NOMO-1 (cell line): ENCODE data around the gene RABEP1.
A peak's percentile ranks its signal among the peaks of the same experiment; 100 is the strongest.

Experiments
- DNase-seq, 2 experiments: peaks; one replicate each; lab custom pipeline; 2025; ENCODE audit not compliant: unreplicated experiment in 2 of 2; lab: John Stamatoyannopoulos, UW

RABEP1 gene

DNA sequence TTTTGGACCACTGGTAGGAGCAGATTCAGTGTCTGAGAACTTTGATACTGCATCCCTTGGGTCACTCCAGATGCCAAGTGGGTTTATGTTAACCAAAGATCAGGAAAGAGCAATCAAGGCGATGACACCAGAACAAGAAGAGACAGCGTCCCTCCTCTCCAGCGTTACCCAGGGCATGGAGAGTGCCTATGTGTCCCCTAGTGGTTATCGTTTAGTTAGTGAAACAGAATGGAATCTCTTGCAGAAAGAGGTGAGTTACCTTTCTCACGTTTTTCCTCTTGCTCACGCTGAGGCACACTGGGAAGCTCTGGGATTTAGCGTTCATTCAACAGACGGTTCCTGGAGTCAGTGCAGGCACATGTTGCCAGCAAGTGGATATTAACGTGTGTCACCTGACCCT, 79.3 kb downstream of the RABEP1 start:
- no peak for DNase-seq

DNA sequence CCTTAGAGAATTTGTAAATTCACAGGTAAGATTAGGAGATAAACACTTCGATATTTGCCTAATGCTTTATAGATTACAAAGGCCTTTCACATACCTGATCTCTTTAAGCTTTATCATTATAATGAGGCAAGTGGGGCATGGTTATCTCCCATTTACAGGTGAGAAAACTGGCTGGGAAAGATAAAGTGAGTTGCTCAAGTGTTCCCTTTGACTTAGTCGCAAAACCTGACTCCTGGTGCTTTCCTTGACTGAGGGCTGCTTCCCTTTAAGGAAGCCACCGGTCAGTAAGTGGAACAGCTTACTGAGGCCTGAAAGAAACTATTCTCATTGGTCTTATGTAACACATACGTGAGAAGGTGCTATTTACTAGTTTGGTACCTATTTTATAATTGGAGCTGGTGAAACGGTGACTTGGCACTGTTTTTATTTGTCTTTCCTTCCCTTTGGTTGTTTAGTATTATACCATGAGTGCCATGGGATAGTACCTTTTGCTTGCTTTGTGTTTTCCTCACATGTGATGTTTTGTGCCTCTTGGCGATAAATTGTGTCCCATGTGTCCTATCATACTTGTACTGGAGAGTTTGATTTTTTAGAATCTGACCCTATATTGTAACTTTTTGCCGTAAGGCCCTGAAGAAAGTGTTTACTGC, 80.2 kb downstream of the RABEP1 start:
- no peak for DNase-seq

DNA sequence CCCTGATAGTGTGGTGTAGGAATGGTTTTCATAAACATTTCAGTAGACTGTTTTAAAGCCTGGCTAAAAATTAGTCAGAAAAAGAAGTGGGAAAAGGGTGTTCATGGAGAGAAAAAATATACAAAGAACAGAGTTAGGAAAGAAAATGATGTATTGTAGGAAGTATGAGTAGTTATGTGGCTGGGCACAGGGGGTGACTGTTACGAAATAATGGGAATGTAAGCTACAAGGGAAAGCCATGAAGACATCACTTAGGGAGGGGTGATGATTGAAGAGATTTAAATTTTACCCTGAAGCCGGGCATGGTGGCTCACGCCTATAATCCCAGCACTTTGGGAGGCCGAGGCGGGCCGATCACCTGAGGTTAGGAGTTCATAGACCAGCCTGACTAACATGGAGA, 82.1 kb downstream of the RABEP1 start:
- DNase-seq = no peak

DNA sequence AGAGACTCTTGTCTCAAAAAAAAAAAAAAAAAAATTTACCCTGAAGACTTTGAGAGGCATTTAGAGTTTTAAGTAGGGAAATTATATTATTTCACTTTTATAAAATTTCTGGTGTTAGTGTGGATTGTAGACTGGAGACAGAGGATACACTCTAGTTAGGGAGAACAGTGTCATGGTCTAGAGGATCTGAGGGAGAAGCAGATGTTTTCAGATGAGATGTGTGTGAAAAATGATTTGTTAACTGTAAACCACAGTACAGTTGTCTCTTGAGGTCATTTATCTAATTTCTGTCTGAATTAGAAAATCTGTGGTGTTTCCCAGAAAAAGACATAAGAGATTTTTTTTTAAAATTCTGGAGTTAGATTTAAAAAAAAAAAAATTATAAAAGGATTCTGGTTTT, 82.6 kb downstream of the RABEP1 start:
- DNase-seq = no peak

DNA sequence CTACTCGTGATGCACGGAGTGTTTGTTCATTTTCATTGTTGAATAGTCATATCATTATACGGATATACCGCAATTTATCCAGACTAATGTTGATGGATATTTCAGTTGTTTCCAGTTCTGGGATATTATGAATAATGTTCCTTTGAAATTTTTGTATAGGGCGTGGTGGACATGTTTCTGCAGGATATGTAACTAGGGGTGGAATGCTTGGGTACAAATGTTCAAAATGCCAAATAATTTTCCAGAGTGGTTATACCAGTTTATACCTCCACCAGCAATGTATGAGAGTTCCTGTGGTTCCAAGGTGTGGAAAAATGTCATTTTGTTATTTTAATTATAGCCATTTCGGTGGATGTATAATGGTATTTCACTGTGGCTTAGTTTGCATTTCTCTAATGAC, 83.7 kb downstream of the RABEP1 start:
- no peak for DNase-seq

DNA sequence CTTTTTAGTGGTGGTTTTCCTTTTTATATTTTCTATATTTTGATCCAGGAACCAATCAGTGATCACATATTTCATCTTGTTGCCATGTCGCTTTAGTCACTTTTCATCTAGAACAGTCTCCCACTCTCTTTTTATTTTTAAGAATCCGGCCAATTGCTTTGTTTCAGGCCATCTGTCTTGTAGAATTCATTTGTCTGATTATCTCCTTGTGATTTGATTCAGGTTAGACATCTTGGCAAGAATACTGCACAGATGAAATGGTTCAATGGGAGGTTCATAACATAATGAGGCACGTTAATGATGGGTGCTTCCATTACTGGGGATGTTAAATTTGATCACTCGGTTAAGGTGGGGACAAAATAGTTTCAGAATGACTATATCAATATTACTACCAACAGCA, 88.3 kb downstream of the RABEP1 start:
- DNase-seq = no peak

DNA sequence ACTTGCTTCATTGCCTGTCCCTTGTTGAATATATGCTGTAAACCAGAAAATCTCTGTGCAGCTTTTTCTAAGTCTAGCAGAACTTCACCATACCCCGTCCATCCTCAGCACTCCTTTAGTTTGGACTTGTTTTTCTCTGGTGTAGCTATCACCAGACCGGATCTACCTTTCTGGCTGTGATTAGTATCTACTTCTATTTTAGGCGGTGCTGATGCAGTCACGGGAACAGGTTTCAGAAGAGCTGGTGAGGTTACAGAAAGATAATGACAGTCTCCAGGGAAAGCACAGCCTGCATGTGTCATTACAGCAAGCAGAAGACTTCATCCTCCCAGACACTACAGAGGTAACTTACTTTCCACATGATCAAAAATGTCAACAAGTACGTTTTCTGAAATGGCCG, 91.0 kb downstream of the RABEP1 start:
- DNase-seq = no peak

DNA sequence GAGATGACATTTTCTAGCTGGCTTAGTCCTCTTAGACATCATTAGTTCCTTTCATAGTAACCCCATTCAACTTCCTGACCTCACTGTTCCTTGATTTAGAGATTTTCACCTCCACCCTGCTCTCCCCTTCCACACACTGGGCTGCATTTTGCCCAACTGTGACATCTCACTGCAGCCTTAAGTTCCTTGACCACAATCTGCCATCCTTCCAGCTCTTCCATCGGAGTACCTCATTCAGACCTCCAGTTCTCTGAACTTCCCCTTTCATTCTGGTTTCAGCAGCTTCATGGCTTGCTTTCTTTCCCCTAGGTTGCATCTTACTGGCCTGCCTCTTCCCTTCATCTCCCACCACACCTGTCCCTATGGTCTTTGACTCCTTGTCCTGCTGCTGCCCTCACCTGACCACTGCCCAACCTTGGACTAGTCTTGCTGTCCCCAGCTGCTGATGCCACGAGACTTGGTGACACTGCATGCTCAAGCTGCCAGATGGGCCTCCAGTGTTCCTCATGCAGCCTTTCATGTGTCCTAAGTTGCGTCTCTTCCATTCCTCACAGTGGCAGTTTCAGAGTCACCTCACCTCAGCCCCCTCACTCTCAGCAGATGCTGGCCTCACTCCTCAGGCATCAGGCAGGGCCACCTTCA, 96.6 kb downstream of the RABEP1 start:
- no peak for DNase-seq

DNA sequence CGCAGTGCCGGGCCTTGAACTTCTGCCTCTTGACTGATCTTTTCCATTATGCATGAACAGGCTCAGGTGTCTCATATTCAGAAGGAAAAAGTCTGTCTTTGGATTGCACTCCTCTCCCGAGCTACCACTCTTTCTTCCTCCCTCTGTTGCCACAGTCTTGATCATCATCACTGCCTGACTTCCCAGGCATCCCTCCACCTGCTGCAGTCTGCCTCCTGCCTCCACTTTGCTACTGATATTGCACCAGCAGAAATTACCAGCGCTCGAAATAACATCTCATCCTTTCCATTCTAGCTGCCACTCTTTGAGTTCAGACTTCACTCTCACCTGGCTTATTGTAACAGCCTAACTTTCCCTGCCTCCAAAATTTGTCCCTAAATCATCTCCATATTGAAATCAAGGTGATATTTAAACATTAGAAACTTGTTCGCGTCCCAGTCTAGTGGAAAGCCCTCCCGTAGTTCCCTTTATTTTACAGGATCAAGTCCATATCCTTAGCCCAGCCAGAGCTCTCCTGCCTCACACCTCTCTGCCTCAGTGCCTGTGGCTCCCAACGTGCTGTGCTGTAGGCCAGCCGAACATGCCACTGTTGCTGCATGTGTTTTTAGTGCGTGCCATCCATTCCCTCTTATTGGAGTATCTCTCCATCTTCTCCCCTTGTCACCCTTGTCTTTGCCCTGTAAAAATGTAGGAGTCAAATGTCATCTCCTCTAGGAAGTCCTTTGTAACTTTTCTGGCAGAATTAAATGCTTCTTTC, 97.4 kb downstream of the RABEP1 start:
- no peak for DNase-seq

DNA sequence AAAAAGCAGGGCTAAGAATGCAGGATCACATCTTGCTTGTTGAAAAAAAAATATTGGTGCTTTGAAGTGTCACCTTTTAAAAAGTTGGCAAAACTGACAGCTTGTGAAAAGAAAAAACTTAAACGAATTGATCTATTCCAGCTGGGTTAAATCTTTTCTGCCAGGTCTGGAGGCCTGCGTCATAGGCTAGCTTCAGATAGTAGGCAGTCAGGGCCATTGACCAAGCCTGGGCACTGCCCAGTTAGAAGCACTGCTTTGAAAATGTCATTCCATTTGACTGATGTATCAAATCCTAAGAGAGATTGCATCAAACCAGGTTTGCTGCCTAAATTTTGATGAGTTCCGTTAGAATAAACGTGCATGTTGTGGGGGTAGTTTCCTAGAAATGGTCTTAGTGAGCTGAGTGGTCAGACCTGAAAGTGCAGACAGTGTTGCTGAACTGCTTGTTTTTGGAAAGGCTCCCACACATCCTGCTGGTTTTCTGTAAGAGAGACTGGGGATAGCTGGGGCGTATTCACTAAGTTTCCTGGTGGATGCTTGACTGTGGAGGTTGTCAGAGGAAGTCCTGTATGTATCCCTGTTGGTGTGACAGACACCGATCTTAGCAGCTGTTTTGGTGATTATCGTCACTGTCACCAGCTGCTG, 98.5 kb downstream of the RABEP1 start:
- DNase-seq = no peak

DNA sequence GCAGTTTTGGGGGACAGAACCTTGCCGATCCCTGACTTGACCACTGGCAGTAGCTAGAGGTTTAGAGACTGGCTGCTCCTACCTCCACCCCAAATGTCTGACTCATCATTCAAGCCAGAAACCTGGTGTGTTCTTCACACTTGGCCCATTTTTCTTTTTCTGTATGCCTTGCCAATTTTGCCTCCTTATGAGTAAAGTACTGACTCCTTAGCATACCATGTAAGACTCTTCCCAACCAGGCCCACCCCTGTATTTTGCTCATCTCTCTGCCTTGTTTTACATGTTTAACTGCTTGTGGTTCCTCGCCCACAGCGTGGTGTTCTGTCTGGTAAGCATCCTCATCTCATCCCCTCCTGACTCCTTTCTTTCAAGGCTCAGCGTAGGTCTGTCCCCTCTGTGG, 99.5 kb downstream of the RABEP1 start:
- no peak for DNase-seq

DNA sequence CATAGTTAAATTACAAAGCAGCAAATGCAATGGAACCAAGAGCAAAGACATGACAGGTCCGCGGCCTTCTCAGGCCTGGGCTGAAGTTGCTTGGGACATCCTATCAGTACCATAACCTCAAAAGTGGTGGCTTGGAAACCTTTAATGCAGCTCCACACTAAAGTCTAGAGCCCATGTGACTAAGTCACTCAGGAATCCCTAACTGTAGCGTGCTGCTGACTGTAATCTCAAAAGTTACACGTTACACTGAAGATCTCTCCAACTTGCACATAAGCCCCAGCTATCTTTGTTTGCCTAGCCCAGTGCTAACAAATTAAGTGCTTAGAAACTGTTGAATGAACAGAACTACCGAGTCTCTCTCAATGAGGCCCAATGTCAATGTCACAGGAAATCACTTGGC, 109.6 kb downstream of the RABEP1 start:
- no peak for DNase-seq

DNA sequence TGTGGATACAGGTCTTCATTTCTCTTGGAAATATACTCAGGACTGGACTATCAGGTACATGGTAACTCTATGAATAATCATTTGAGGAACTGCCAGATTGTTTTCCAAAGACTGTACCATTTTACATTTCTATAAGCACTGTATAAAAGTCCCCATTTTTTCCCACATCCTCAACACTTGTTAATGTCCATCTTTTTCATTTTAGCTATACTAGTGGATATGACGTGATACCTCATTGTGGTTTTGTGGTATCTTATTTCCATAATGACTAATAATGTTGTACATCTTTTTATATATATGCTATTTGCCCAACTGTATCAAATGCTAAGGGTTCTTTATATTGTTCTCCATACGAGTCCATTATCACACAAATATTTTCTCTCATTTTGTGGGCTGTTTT, 114.5 kb downstream of the RABEP1 start:
- no peak for DNase-seq

DNA sequence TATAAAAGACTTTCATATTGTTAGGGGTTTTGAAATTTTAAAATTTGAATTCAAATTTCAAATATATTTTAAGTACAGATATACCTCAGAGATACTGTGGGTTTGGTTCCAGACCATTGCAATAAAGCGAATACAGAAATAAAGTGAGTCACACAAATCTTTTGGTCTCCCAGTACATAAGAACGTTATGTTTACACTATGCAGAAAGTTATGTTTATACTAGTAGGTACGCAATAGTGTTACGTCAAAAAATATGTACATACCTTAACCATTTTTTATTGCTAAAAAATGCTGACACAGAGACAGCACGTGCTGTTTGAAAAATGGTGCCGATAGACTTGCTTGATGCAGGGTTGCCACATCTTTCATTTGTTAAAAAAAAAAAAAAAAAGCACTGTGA, 117.7 kb downstream of the RABEP1 start:
- DNase-seq = no peak

DNA sequence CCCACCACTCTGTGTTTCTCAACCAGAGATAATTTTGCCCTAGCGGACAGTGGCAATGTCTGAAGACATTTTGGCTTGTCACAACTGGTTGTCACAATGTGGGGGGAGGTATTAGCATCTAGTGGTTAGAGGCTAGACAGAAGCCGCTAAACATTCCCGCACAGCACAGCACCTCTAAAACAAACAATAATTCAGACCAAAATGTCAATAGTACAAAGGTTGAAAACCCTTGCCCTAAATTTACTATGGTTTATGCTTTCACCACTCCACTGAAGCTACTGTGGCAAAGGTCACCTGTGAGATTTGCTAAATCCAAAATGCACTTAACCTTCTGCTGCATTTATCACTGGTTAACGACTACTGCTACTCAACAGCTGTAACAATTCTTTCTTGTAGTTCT, 123.3 kb downstream of the RABEP1 start:
- DNase-seq = no peak

DNA sequence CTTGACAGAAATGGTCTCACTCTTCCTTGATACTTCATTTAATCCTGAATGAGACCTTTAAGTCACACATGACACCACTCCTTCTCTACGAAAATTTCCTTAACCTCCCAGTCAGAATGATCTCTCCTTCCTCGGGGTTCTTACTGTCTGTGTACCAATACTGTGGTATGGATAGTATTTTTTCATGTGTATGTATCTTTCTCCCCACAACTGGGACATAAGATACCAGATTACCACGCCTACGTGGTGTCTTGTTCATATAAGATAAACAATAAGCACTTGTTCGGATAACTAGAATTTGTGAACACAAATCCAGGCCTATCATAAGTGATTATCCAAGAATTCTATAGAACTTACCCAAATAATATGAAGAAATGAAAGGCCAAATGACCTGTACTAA, 126.1 kb downstream of the RABEP1 start:
- no peak for DNase-seq

DNA sequence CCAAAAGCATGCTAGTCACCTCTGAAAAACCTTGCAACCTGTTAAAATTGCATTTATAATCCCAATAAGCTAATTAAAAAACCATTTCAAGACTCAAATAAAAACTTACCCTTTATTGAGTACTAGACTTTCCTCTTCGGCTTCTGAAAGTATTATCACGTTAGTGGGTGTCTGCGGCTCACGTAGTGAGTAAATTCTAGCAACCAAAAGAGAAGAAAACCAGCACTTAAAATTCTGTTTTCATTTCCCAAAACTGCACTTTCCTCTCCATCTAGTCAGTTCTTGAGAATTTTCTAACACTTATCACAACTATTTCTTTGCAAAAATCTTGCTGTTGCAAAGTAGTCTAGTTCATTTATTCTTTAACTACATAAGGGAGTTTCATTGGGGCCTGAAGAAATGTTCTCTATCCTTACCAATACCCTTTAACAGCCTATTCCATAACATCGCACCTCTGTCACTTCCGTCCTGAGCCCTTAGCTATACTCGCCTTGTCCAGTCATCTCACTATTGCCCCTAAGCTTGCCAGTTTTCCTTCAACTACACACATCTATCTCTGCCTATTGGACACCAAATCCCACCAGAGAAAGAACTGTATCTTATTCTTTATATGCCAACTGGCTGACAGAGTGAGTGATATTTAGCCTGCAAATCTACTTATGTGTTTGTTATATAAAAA, 128.6 kb downstream of the RABEP1 start:
- DNase-seq = no peak

DNA sequence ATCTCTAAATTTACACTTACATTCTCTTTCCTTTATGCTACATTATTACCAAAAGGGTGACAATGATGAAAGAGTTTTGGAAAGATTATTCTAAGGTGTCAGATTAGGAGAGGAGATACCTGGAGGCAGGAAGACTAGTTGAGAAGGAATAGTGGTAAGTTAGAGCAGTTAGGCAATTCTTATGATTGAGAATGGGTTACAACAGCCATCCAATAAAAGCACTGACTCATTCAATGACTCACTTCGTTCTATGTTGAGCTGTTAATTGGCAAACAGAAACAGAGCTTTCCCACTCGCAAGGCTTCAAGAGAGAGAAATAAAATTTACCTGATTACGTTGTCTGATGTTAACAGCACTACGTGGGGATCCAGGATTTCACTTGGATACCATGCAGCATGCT, 131.6 kb downstream of the RABEP1 start:
- DNase-seq = peak; percentile 67 to 89

DNA sequence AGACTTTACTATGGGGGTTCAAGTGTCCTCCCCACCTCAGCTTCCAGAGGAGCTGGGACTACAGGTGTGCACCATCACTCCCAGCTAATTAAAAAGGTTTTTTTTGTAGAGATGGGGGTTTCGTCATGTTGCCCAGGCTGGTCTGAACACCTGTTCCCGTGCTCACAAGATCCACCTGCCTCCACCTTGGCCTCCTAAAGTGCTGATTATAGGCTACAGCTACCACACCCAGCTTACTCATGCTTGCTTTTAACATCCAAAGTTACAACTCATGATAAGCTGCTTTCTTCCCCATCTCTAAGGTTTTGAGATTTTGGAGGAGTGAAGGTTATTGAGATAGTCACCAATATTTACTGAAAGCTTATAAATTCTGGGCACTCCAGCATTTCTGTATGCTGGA, 134.8 kb downstream of the RABEP1 start:
- DNase-seq = no peak

DNA sequence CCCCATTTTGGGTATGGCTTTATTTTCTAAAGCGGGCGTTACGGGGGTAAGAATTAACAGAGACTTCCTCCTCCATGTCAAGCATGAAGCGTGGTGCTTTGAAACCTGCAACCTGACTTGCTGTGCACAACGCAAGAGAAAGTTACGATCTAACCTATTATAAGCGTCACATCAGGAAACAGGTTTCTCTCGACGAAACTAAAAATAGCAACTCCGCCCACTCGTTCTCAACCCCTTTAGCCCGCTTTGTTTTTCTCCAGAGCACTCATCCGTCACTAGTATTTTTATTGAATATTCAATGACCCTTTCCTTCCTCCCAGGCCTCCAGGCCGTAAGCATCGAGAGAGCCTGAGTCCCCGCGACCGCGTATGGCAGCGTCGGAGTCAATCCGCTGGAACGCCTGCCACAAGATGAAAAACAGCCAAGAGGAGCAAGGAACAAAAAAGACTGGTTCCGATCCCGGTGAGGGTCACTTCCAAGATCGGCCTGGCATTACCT, 136.8 kb downstream of the RABEP1 start:
- DNase-seq = peak; percentile 58 to 81

DNA sequence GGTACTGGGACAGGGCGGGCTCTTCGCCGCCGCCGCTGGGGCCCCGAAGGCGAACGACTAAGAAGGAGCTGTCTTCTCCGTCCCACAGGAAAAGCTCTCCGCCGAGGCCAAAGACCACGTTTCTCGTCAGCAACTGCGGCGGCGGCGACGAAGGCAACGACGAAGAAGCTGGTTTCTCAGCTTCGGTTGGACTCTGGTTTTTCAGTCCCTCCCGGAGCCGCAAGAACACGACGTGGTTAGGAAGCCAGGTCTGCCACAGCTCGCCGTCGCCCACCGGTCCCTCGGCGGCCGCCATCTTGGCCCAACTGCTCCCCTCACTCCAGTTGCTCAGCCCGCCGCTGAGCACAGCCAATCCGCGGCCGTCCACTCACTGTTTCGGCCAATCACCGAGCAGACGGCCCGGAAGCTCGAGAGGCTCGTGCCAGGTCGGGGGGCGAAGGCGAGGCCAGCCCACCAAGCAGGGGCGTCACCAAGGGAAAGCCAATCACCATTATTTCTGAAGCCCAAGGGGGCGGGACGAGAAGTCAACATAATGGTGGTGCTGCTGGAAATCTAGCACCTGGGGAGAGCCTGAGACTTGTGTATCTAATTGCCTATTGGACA, 137.4 kb downstream of the RABEP1 start, which contains the start of gene NUP88:
NUP88 (minus strand) TSS at position 307 of the 603 bp plus-strand sequence; CDS start at position 295, 12 bp downstream.
- peak; percentile 97 to 98 for DNase-seq
